Tibial nerve (tissue), 3 donors: ENCODE results near the gene NDUFS4.

Experiments
- POLR2A ChIP-seq, 2 donors: fragments of 450-650 bp; IDR thresholded peaks; one replicate each; pipeline ENCODE4 v1.6.1; 2017; ENCODE audit warnings: antibody characterized with exemption in 2 of 2, mild to moderate bottlenecking in 2 of 2, moderate library complexity in 2 of 2
- TF ChIP-seq, protein P1 (sequence below), 5 experiments: fragments of 200-600 bp in 3 of 5; fragments of 450-650 bp in 2 of 5; sonication (generic) in 3 of 5; IDR thresholded peaks; one replicate each; pipeline ENCODE4 v1.5.1; 2016 to 2019; ENCODE audit warnings: antibody characterized with exemption in 5 of 5, mild to moderate bottlenecking in 3 of 5, moderate library complexity in 2 of 5

DNA sequence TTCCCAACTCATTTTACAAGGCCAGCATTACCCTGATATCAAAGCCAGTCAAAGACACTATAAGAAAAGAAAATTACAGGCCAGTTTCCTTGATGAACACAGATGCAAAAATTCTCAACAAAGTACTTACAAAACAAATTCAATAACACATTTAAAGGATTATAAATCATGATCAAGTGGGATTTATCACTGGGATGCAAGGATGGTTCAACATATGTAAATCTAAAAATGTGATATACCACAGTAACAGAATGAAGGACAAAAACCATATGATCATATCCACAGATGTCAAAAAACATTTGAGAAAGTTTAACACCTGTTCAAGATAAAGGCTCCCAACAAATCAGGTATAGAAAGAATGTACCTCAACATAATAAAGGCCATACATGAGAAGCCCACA is 130.6 kb downstream of the NDUFS4 start:
- TF ChIP-seq, protein P1, sequence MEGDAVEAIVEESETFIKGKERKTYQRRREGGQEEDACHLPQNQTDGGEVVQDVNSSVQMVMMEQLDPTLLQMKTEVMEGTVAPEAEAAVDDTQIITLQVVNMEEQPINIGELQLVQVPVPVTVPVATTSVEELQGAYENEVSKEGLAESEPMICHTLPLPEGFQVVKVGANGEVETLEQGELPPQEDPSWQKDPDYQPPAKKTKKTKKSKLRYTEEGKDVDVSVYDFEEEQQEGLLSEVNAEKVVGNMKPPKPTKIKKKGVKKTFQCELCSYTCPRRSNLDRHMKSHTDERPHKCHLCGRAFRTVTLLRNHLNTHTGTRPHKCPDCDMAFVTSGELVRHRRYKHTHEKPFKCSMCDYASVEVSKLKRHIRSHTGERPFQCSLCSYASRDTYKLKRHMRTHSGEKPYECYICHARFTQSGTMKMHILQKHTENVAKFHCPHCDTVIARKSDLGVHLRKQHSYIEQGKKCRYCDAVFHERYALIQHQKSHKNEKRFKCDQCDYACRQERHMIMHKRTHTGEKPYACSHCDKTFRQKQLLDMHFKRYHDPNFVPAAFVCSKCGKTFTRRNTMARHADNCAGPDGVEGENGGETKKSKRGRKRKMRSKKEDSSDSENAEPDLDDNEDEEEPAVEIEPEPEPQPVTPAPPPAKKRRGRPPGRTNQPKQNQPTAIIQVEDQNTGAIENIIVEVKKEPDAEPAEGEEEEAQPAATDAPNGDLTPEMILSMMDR (IDR thresholded peaks at IDR 0.05): no peak
- TF ChIP-seq POLR2A (IDR thresholded peaks at IDR 0.05): no peak
